Fibroblast of villous mesenchyme (primary cell): ENCODE results near the gene RGS6. TPM values are rescaled to one million over a fixed set of nuclear protein-coding genes. Genes with fewer than 3 reads are reported as not detected.

Experiments used
- DNase-seq: peaks from one replicate; pipeline ENCODE4 v3.0.0-alpha.2; 2010; ENCODE audit warnings: low read depth
- H3K4me3 ChIP-seq: 2 replicates; pipeline ENCODE4 v1.5.1; 2011; ENCODE audit warnings: low read depth, mild to moderate bottlenecking, low read length
- total RNA-seq: library from RNA; depleted of rRNA; stranded (reverse); fragments of >200 nt; gene quantifications from 2 replicates; pipeline ENCODE4 v1.2.3, GENCODE V29; 2012
- TF ChIP-seq, protein P1 (sequence below): IDR thresholded peaks from 2 replicates; pipeline ENCODE4 v1.5.1; 2012; ENCODE audit warnings: low read depth, mild to moderate bottlenecking, low read length; ENCODE audit not compliant: insufficient read depth

RGS6 gene
- total RNA-seq, 1 donor = not detected

DNA sequence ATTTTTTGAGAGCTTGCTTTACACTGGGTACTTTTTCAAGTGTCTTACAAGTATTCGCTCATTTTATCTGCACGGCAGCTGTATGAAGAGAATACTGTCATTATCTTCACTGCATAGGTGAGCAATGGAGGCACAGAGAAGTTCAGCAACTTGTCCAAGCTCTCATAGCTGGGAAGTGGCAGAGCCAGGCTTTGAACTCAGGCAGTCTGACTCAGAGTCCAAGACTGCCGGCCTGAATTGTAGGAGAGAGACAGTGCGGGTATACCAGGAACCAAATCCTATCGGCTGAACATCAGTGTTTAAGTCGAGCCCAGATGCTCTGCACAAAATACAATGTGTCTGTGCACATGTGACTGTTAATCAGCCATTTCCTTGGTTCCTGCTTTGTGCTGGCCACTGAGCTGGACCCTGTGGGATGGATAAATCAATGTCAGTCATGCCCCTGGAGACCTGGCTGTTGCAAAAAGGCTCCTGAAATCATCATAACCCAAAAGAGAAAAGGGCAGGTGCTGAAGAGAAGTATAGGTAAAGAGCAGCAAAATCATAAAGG lies 487.1 kb downstream of the RGS6 start:
- TF ChIP-seq, protein P1, sequence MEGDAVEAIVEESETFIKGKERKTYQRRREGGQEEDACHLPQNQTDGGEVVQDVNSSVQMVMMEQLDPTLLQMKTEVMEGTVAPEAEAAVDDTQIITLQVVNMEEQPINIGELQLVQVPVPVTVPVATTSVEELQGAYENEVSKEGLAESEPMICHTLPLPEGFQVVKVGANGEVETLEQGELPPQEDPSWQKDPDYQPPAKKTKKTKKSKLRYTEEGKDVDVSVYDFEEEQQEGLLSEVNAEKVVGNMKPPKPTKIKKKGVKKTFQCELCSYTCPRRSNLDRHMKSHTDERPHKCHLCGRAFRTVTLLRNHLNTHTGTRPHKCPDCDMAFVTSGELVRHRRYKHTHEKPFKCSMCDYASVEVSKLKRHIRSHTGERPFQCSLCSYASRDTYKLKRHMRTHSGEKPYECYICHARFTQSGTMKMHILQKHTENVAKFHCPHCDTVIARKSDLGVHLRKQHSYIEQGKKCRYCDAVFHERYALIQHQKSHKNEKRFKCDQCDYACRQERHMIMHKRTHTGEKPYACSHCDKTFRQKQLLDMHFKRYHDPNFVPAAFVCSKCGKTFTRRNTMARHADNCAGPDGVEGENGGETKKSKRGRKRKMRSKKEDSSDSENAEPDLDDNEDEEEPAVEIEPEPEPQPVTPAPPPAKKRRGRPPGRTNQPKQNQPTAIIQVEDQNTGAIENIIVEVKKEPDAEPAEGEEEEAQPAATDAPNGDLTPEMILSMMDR = no peak
- no peak overlapping the region for H3K4me3 ChIP-seq
- DNase-seq = no peak

DNA sequence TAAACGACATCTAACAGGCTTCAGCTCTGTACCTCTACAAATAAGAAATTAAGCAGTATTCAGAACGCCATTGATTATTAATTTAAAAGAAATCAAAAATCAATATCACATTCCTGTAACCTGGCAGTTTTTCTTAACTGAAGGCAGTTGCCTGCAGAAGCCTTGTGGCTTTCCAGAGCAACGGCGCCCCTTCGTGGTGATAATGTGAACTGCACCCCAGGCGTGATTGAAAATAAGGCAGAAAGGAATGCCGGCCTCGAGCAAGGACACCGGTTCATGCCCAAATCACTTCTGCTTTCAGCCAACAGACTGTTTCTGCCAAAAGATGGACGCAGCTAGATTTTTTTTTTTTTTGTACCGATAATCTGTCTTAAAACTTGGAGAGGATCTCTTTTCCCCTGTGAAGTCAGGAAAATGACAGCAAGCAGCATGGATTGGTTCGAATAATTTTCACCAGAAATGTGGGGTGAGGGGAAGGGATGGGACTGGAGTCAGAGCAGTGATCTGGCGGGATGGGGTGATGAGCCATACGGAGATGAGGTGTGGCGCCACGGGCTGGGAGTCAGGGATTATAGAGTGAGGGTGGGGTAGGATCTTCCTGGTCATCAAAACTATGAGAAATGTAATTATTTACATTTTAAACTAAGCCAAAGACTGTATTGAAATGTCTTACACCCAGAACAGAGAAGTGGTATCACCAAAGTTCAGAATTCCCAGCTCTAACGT lies 488.7 kb downstream of the RGS6 start:
- H3K4me3 ChIP-seq = no peak overlapping the region
- TF ChIP-seq, protein P1 = peak; percentile 94
- peak; percentile 61 for DNase-seq

DNA sequence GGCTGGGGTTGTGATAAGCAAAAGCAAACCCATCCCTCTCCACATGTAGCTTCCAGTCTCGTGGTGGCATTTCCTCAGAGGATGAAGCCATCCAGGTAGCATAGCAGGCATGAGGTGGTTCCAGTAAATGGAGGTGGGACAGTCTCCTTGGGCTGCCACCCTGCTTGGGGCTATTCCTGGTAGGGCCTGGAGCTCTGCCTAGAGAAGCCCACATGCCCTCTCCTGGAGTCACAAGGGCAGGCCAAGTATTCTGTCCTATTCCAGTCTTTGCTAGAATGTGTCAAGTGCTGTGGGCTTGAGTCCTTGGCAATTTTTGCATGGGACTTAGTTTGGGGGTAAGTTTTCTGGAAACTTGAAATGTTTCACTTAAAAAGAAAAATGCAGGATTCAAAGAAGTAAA lies 491.7 kb downstream of the RGS6 start:
- TF ChIP-seq, protein P1 = no peak
- no peak for DNase-seq
- H3K4me3 ChIP-seq = no peak overlapping the region

DNA sequence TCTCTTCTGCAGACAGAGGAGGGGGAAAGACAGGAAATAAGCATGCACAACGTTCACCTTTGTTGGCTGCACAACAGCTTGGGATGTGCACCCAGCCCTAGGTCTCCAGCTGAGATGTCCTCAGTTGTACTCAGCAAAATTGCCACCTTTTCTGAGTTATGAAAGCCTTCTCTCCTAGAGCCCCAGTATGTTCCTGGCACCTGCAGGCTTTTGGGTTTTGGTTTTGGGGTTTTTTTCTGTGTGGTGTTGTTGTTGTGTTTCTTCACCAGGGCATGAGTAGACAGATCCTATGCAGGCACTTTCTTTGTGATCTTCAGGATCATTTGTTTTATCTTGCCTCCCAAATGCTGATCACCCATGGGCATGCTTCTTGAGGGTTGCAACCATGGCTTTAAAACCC lies 498.2 kb downstream of the RGS6 start:
- DNase-seq = no peak
- no peak overlapping the region for H3K4me3 ChIP-seq
- TF ChIP-seq, protein P1 = no peak

DNA sequence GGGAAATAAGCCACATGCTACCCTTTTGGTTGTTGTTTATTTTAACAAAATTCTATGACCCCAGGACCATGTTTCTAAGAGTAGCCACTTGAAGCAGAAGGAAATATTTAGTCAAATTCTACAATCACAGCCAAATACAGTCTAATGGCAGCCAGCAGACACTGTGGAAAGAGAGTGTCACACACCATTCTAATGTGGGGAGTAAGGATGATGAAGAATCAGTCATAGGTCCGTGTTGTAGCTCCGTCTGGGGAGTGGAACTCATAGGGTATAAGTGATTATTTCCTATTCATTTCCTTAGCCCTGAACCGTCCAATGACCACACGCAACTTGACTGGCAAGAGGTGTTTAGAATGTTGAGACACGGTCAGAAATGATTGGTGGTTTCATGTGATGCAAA lies 500.5 kb downstream of the RGS6 start:
- TF ChIP-seq, protein P1 = no peak
- H3K4me3 ChIP-seq = no peak overlapping the region
- DNase-seq = no peak

DNA sequence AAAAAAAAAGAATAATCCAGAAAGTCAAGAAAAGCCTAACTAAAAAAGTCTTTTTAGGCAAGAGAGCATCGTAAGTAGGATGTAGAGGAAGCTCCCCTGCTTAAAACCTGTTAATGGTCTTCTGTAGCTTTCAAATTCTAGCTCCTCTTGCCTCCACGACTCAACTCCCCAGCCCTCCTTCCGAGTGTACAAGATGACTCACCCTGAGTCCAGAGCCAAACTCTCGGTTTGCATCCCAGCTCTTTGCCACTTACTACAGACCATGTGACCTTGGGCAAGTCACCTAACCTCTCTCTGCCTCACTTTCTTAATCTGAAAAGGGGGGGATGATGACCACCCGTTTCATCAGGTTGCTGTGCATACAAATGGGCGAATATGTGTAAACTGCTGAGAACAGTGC lies 501.3 kb downstream of the RGS6 start:
- no peak overlapping the region for H3K4me3 ChIP-seq
- no peak for DNase-seq
- TF ChIP-seq, protein P1 = no peak
